ENCODE data around the gene KRT24.

KRT24 gene

GRCh38 chr17:40651939-40652338 lies 51.6 kb downstream of the KRT24 start:
- TF ChIP-seq ZNF565 (CRISPR knock-in tag; conservative IDR thresholded peaks at IDR 0.05; ENCODE audit: low read depth) (no peak), PPARA (CRISPR knock-in tag; IDR thresholded peaks at IDR 0.05; ENCODE audit: borderline replicate concordance) (no peak), ZNF70 (CRISPR knock-in tag; IDR thresholded peaks at IDR 0.05) (no peak), SNAI2 (CRISPR knock-in tag; IDR thresholded peaks at IDR 0.05) (no peak), ZFP3 (CRISPR knock-in tag; IDR thresholded peaks at IDR 0.05) (no peak), ZNF8 (CRISPR knock-in tag; IDR thresholded peaks at IDR 0.05) (no peak), ARNTL (CRISPR knock-in tag; IDR thresholded peaks at IDR 0.05; ENCODE audit: borderline replicate concordance, low read depth) (no peak), RARB (CRISPR knock-in tag; IDR thresholded peaks at IDR 0.05) (no peak)
- no peak for ATAC-seq

- TF ChIP-seq GLIS3 (CRISPR knock-in tag; IDR thresholded peaks at IDR 0.05) (no peak), ZNF70 (CRISPR knock-in tag; IDR thresholded peaks at IDR 0.05) (peak; percentile 64; the same call in 1 of the 2 replicates)
- no peak; the same call in 2 of the 3 replicates for ATAC-seq
These were observed 55.1 kb downstream of the KRT24 start for GRCh38 chr17:40648384-40648968.

Measured in SK-N-SH treated with all-trans-retinoic acid at 6 μM for 48 hours (cell line).